ENCODE results near the gene ADCY10.

GRCh38 chr1:167913895-167914496 lies at the start of gene ADCY10:
- TF ChIP-seq CTCF (IDR thresholded peaks at IDR 0.05) (no peak), POLR2AphosphoS5 (IDR thresholded peaks at IDR 0.05) (no peak)
